GM12873 (cell line): ENCODE data around the gene FOXJ3.

Source experiments
- CTCF ChIP-seq: IDR thresholded peaks from 2 replicates; pipeline ENCODE4 v1.5.1; 2012; ENCODE audit warnings: low read depth, mild to moderate bottlenecking, moderate library complexity, low read length, control low read depth; ENCODE audit not compliant: insufficient read depth; ENCODE audit errors: missing control alignments

The FOXJ3 gene

GRCh38 chr1:42280821-42281220 is 54.2 kb downstream of the FOXJ3 start:
- no peak for TF ChIP-seq CTCF

GRCh38 chr1:42279055-42279454 is 56.0 kb downstream of the FOXJ3 start:
- no peak for TF ChIP-seq CTCF

DNA sequence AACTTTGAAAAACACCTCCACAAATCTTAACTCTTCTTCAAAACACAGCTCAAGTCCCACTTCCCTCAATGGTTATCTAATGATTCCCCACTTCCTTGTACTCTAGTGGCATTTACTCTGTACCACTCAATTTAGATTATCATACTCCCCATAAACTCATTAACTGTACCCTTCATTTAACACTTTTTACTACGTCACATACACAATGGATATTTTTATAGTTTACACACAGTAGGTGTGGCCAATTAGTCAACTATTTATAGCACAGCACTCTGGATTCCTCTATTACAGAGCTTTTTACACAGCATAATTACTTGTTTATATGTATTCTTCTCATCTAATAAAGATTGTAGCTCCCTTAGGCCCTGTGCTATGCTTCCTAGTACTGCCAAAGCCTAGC is 62.1 kb downstream of the FOXJ3 start:
- TF ChIP-seq CTCF, result no peak

DNA sequence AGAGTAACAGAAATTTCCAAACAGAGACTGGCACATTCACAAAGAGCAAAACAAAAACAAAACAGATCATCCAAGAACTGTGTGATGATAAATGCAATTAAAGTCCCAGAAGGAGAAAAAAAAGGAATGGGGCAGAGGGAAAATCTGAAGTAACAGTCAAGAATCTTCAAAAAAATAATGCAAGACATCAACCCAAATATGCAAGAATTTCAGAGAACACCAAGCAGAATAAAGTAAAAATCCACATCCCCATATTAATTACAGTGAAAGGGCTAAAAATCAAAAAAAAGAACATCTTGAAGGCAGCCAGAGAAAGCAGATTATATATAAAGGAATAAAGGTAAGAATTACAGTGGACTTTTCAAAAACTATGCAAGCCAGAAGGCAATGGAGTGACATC is 67.1 kb downstream of the FOXJ3 start:
- no peak for TF ChIP-seq CTCF

- peak; percentile 10 for TF ChIP-seq CTCF
These were observed 68.5 kb downstream of the FOXJ3 start for GRCh38 chr1:42266253-42267135.

DNA sequence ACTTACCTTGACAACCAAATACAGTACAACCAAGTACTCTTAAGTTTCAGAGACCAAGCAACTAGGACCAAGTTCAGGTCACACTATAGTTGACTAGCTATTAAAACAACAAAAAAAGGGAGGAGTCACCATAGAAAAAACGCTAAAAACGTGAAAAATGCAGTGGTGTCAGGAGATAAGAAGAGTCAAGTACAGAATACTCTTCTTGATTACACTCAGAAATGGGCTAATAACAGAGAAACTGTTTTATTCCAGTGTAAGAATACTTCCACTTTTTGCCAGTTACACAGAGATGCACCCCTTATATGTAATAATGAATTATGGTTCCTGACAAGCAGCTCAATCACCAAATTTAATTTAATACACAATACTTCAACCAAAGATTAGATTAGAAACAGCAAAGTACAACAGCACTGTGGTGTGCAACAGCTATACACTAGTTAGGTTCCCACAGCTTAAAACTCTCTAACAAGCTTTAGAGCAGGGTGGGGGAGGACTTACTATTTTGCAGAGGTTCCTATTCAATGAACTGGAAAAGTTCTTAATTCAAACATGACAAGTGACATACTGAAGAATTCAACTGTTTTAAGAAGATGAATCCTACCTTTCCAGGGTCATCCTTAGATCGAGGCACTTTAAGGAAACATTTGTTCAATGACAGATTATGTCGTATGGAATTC is 70.4 kb downstream of the FOXJ3 start:
- TF ChIP-seq CTCF, result no peak

DNA sequence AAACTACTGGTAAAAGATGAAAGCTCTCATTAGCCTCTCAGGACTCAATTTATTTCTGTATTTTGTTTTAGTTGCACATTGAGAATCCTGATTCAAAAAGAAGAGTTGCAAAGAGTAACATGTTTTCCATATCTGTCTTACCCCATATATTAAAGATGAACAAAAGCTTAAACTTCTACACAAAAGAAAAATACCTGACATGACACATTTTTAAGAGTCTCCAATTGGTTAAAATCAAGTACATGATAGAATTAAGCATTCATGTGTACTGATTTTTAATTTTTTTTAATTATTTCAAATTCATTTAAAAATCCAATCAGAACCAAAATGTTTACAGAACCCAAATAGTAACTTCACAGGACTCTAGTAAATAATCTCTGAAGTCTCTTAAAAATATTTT is 72.0 kb downstream of the FOXJ3 start:
- TF ChIP-seq CTCF, result no peak
